ENCODE measurements around the gene ABTB1.

DNA sequence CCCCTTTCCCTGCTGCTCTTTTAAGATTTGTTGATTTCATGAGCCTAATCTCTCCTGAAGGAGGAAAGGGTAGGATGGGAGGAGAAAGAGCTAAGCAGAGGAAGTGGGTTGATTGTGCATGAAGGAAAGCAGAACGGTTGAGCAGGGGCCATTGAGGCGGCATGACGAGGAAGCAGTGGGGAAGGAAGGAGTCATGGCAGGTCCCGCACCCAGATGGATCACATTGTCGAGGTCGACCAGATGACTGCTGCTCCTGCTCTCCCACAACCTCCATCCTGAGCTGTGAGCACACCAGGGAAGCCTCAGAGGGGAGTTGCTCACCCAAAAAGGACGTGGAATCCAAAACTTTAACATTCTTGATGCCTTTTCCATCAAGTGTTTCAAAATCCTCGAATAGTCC is 42.8 kb downstream of the ABTB1 start:
- TF ChIP-seq, protein P1, sequence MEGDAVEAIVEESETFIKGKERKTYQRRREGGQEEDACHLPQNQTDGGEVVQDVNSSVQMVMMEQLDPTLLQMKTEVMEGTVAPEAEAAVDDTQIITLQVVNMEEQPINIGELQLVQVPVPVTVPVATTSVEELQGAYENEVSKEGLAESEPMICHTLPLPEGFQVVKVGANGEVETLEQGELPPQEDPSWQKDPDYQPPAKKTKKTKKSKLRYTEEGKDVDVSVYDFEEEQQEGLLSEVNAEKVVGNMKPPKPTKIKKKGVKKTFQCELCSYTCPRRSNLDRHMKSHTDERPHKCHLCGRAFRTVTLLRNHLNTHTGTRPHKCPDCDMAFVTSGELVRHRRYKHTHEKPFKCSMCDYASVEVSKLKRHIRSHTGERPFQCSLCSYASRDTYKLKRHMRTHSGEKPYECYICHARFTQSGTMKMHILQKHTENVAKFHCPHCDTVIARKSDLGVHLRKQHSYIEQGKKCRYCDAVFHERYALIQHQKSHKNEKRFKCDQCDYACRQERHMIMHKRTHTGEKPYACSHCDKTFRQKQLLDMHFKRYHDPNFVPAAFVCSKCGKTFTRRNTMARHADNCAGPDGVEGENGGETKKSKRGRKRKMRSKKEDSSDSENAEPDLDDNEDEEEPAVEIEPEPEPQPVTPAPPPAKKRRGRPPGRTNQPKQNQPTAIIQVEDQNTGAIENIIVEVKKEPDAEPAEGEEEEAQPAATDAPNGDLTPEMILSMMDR (IDR thresholded peaks at IDR 0.05) = no peak
- no peak for TF ChIP-seq POLR2AphosphoS5 (IDR thresholded peaks at IDR 0.05)

Data from gastroesophageal sphincter (tissue), 3 donors.